Measurements from ENCODE around the gene AREL1.

AREL1 gene

DNA sequence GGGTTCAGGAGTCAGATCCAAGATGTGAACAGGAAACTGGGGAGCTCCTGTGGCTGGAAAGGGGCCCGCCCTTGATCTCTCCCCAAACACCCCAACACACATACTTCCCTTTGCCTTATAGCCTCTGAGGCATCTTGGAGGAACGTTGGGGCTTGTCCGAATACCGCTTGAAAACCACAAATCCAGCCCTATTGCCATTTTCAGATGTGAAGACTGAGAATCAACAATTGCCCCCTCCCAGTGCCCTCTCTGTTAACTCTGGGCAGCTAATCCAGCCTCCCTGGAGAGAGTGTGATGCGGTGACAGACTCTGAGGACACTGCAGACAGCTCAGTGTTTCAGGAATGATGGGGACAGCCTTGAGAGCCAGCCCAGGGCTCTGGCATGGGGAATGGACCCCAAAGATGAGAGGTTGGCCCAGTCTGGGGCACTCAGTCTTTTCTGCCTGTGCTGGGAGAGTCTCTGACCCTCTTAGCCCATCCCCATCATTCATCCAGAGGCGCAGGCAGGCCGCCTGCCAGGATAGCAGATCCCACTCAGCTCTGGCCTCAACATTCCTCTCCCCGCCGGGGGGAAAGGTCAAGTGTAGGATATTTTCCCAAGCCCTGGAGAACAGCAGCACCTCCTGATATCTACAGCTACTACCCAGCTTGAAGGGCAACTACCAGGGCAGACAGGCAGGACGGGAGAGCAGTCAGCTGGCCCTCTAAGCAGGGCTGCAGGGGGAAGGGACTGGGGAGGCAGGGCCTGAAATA is 76.3 kb downstream of the AREL1 start:
- Histone ChIP-seq H3K27me3 (ENCODE audit: insufficient read depth, poor library complexity, severe bottlenecking) (no peaks in the 10 kb centered on the region), H3K27ac (replicated peaks) (no peak overlapping the region), H3K4me3 (replicated peaks; ENCODE audit: insufficient read depth, low read length) (no peak overlapping the region)
- TF ChIP-seq, protein P1, sequence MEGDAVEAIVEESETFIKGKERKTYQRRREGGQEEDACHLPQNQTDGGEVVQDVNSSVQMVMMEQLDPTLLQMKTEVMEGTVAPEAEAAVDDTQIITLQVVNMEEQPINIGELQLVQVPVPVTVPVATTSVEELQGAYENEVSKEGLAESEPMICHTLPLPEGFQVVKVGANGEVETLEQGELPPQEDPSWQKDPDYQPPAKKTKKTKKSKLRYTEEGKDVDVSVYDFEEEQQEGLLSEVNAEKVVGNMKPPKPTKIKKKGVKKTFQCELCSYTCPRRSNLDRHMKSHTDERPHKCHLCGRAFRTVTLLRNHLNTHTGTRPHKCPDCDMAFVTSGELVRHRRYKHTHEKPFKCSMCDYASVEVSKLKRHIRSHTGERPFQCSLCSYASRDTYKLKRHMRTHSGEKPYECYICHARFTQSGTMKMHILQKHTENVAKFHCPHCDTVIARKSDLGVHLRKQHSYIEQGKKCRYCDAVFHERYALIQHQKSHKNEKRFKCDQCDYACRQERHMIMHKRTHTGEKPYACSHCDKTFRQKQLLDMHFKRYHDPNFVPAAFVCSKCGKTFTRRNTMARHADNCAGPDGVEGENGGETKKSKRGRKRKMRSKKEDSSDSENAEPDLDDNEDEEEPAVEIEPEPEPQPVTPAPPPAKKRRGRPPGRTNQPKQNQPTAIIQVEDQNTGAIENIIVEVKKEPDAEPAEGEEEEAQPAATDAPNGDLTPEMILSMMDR (IDR thresholded peaks at IDR 0.05; ENCODE audit: insufficient read depth, low read length) = no peak
- TF ChIP-seq POLR2AphosphoS5 (IDR thresholded peaks at IDR 0.05; ENCODE audit: low read depth) (no peak), GABPA (IDR thresholded peaks at IDR 0.05; ENCODE audit: low read depth) (no peak), SPI1 (IDR thresholded peaks at IDR 0.05; ENCODE audit: borderline replicate concordance, low read depth) (no peak)
- TF ChIP-seq, protein P2, sequence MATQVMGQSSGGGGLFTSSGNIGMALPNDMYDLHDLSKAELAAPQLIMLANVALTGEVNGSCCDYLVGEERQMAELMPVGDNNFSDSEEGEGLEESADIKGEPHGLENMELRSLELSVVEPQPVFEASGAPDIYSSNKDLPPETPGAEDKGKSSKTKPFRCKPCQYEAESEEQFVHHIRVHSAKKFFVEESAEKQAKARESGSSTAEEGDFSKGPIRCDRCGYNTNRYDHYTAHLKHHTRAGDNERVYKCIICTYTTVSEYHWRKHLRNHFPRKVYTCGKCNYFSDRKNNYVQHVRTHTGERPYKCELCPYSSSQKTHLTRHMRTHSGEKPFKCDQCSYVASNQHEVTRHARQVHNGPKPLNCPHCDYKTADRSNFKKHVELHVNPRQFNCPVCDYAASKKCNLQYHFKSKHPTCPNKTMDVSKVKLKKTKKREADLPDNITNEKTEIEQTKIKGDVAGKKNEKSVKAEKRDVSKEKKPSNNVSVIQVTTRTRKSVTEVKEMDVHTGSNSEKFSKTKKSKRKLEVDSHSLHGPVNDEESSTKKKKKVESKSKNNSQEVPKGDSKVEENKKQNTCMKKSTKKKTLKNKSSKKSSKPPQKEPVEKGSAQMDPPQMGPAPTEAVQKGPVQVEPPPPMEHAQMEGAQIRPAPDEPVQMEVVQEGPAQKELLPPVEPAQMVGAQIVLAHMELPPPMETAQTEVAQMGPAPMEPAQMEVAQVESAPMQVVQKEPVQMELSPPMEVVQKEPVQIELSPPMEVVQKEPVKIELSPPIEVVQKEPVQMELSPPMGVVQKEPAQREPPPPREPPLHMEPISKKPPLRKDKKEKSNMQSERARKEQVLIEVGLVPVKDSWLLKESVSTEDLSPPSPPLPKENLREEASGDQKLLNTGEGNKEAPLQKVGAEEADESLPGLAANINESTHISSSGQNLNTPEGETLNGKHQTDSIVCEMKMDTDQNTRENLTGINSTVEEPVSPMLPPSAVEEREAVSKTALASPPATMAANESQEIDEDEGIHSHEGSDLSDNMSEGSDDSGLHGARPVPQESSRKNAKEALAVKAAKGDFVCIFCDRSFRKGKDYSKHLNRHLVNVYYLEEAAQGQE (IDR thresholded peaks at IDR 0.05; ENCODE audit: insufficient replicate concordance, low read depth) = no peak
- DNase-seq (ENCODE audit: low read depth in 1 of 2, low spot score in 1 of 2) = no peak

DNA sequence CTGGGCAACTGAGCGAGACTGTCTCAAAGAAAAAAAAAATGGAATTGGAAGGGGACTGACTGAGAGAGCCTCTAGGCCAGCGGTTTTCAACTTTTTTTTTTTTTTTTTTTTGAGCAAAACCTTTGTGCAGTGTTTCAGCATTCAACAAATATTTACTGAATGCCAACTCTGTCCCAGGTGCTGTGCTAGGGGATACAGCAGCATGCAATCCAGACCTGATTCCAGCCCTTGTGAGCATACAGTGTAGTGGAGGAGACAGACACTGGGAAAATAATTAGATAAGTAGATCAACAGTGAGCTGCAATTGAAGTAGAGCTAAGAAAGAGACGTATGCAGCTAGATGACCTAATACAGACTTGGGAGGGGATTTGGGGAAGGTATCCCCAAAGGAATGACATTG is 77.0 kb downstream of the AREL1 start:
- H3K27ac ChIP-seq (replicated peaks) = no peak overlapping the region
- TF ChIP-seq GABPA (IDR thresholded peaks at IDR 0.05; ENCODE audit: low read depth) (no peak), SPI1 (IDR thresholded peaks at IDR 0.05; ENCODE audit: borderline replicate concordance, low read depth) (no peak), POLR2AphosphoS5 (IDR thresholded peaks at IDR 0.05; ENCODE audit: low read depth) (no peak)
- TF ChIP-seq, protein P1 (IDR thresholded peaks at IDR 0.05; ENCODE audit: insufficient read depth, low read length) = no peak
- TF ChIP-seq, protein P2 (IDR thresholded peaks at IDR 0.05; ENCODE audit: insufficient replicate concordance, low read depth) = no peak
- no peak for DNase-seq (ENCODE audit: low read depth in 1 of 2, low spot score in 1 of 2)
- no peaks in the 10 kb centered on the region for H3K27me3 ChIP-seq (ENCODE audit: insufficient read depth, poor library complexity, severe bottlenecking)
- H3K4me3 ChIP-seq (replicated peaks; ENCODE audit: insufficient read depth, low read length) = no peak overlapping the region

DNA sequence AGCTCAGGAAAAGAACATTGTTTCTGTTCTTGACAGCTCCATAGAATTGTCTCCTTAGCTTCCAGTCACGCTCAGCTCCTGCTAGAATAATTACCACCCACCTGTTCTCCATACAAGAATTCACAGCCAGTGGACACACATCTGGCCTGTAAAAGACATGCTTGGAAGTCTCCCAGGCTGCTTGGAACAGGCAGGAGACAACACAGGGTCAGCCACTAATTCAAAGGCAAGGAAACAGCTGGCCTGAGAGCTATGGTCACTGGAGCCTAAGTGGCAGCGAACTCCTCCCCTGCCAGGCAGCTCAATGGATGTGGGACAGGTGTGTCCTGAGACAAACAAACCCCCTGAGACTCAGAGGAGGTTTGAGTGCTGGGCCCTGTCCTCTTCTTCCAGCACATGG is 77.9 kb downstream of the AREL1 start:
- Histone ChIP-seq H3K27me3 (ENCODE audit: insufficient read depth, poor library complexity, severe bottlenecking) (no peaks in the 10 kb centered on the region), H3K4me3 (replicated peaks; ENCODE audit: insufficient read depth, low read length) (no peak overlapping the region), H3K27ac (replicated peaks) (no peak overlapping the region)
- no peak for TF ChIP-seq GABPA (IDR thresholded peaks at IDR 0.05; ENCODE audit: low read depth)
- TF ChIP-seq, protein P1 (IDR thresholded peaks at IDR 0.05; ENCODE audit: insufficient read depth, low read length) = no peak
- TF ChIP-seq, protein P2 (IDR thresholded peaks at IDR 0.05; ENCODE audit: insufficient replicate concordance, low read depth) = no peak
- TF ChIP-seq POLR2AphosphoS5 (IDR thresholded peaks at IDR 0.05; ENCODE audit: low read depth) = no peak
- TF ChIP-seq SPI1 (IDR thresholded peaks at IDR 0.05; ENCODE audit: borderline replicate concordance, low read depth) = no peak
- no peak for DNase-seq (ENCODE audit: low read depth in 1 of 2, low spot score in 1 of 2)
